ENCODE data around the gene PSMC3. TPM values are rescaled to one million over a fixed set of nuclear protein-coding genes. Genes with fewer than 3 reads are reported as not detected.

Gene PSMC3
- total RNA-seq, 1 donor from 2014 or later: 104 TPM

- no peak for FAIRE-seq
- DNase-seq (ENCODE audit: low spot score in 2 of 2): no peak
Measured at GRCh38 chr11:47378010-47378835, 48.0 kb downstream of the PSMC3 start, which contains the start of gene SPI1. Gene SPI1, minus strand, starts transcription at chr11:47378547. Its CDS starts 194 bp downstream, at chr11:47378353.

GRCh38 chr11:47377571-47378009 is 48.6 kb downstream of the PSMC3 start:
- FAIRE-seq: no peak

DNA sequence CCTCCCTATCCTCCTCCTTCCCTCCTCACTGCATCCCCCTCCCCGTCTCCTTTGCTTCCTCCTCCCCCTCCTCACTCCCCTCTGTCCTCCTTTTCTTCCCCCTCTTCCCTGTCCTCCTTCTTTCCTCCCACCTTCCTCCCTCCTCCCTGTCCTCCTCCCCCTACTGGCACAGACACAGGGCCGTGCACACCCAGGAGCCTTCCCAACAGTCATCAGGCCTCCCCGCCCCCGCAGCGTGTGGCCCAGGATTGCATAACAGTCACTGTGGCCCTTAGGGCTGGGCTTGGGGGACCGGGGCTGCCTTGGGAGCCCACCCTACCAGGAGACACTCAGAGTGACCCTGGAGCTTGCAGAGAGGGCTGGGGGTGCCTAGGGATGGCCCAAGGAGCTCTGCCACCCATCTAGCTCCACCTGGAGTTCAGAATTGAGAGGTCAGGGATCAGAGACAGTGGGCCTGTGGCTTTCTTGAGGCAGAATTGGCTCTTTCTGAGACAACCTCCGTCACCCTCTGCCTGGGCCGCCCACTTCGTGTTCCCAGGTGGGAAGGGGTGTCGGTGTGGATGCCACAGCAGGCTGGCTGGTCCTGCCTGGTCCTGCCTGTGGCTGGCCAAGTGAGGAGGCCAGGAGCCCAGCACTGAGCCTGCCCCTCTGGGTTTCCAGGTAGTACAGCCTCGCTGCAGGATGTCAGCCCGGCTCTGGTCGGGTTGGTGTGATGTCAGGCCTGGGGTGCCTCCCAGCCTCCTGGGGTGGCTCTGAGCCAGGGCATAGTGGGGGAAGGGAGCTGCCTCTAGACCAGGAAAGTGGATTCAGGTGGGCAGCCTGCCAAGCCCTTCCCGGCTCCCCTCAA is 49.5 kb downstream of the PSMC3 start:
- FAIRE-seq: no peak
- no peak for DNase-seq (ENCODE audit: low spot score in 2 of 2)

More at GRCh38 chr11:47377571-47378009, 48.6 kb downstream of the PSMC3 start:
- no peak for DNase-seq (ENCODE audit: low spot score in 2 of 2)

DNA sequence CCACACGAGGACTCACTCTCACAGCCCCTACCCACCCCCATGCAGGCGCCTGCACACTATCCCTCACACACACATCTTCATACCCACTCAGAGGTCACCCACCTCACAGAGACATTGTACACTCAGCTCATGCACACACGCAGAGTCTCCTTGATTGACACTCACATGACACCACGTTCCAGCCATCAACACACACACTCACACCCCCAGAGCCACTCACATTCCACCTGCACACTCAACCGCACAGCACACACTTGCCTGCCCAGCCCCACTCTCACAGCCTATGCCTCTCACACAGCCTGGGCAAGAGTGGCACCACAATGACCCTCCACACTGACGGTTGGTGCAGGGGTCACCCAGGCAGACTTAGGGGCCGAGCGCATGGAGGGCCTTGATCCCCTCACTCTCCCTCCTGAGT is 50.1 kb downstream of the PSMC3 start:
- FAIRE-seq: no peak
- no peak for DNase-seq (ENCODE audit: low spot score in 2 of 2)

DNA sequence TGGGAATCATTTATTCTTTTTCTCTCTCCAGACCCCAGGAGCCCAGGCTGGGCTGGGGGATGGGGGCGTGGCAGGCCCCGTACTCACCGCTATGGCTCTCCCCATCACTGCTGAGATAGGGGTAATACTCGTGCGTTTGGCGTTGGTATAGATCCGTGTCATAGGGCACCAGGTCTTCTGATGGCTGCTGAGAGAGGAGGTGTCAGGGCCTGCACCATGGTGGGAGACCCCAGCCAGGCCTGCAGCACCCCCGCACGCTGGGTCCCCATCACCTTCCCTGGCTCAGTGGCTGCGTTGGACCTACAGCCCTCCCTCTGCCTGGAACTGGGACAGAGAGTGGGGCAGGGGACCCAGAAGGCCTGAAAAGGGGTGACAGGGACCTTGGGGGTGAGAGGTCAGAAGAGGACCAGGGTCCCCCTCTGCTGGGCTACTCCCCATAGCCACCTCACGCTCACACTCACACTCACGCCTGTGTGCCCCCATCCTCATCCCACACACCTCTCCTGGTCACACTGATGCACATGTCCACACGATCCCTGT is 50.6 kb downstream of the PSMC3 start:
- FAIRE-seq (no peak), DNase-seq (ENCODE audit: low spot score in 2 of 2) (no peak)

- DNase-seq (ENCODE audit: low spot score in 2 of 2) (no peak), FAIRE-seq (no peak)
Measured at GRCh38 chr11:47375020-47375419, 51.2 kb downstream of the PSMC3 start.

- no peak for DNase-seq (ENCODE audit: low spot score in 2 of 2)
- FAIRE-seq: no peak
Measured at GRCh38 chr11:47374720-47375019, 51.6 kb downstream of the PSMC3 start.

DNA sequence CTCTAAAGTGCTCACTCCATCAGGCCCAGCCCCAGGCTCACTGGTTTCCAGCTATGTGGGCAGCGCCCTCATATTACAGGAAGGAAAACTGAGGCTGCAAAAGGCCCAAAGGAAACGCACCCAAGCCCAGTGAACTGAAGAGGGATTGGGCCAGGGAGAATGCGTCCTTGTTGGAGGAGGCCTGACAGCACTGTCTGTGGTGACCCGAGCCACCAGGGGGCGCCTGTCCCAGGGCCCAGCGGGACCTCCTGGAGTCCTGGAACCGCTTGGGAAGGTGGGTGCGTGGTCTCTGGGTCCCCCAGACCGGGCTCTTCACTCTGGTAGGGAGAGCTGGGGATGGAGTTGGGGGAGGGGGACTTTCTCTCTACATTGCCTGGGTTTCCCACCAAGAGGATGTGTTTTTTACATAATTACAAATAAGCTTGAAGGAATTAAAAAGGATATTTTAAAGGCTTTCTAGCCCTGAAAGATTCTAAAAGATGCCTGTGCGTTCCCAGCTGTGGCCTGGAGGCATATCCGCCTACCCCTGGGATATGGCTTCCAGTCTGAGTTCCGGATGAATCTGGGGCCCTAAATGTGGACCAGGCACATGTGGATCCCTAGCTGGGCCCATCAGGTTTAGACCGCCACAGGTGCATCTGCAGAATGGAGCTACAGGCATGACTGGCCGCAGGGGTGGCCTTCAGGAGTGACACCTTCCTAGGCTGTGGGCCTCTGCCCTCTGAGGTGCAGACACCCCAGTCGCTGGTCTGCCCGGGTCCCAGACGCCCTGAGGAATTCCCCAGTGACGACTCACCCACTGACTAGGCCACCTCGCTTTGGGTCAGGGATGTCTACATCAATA is 52.1 kb downstream of the PSMC3 start:
- no peak for FAIRE-seq
- peak; percentile 59 to 78 for DNase-seq (ENCODE audit: low spot score in 2 of 2)

DNA sequence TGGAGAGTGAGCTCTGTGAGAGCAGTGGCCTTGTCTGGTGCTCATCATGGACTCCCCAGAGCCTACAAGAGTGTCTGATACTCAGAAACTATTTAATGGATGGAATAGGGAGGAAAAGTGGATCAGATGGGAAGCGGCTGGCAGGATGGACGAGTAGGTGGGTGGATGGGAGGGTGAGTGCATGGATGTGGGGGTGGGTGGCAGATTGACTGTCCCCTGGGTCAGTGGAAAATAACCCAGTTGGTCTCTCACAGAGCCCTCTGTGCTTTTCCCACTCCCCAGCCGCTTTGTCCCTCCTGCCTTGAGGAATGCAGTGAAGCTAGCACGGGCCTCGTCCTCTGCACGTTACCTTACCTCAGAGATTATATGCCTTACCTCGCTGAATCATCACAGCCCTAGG is 53.8 kb downstream of the PSMC3 start:
- DNase-seq (ENCODE audit: low spot score in 2 of 2): no peak
- no peak for FAIRE-seq

DNA sequence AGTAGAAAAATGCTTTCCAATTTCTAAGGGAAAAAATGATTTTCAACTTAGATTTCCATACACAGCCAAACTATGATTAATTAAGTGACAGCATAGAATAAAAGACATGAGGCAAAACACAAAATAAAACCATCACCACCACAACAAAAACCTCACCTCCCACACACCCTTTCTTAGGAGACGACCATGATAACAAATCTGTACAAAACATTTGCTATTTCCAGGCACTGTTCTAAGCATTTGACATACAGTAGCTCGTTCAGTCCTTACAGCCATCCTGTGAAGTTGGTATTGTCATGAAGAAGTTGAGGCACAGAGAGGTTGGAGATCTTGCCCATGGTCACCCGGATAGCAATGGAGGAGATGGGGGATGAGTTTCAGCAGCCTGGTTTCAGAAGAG is 56.6 kb downstream of the PSMC3 start:
- FAIRE-seq (no peak), DNase-seq (ENCODE audit: low spot score in 2 of 2) (no peak)

Small RNA genes within 50 kb of the gene (small RNA-seq; reads per million reads assigned to genes)
- gene MIR4487: not detected

Other genes starting within 250 kb of the PSMC3 start
- gene ARFGAP2, start 249.6 kb downstream of the PSMC3 start, total RNA-seq: 110 TPM
- gene PACSIN3, start 240.0 kb downstream of the PSMC3 start, total RNA-seq: 2.0 TPM
- 8.2 TPM for gene DDB2, start 211.5 kb downstream of the PSMC3 start, total RNA-seq
- gene ACP2, start 177.6 kb downstream of the PSMC3 start, total RNA-seq: 21.2 TPM
- 8.2 TPM for gene NR1H3, start 168.4 kb downstream of the PSMC3 start, total RNA-seq
- 53.8 TPM for gene MADD, start 156.3 kb downstream of the PSMC3 start, total RNA-seq
- not detected for gene MYBPC3, start 73.7 kb downstream of the PSMC3 start, total RNA-seq
- 1.2 TPM for gene SPI1, start 47.9 kb downstream of the PSMC3 start, total RNA-seq
- gene SLC39A13, start 17.8 kb downstream of the PSMC3 start, total RNA-seq: 8.6 TPM
- gene RAPSN, start 22.7 kb upstream of the PSMC3 start, total RNA-seq: not detected
- 176 TPM for gene CELF1, start 126.7 kb upstream of the PSMC3 start, total RNA-seq
- 22.0 TPM for gene PTPMT1, start 139.2 kb upstream of the PSMC3 start, total RNA-seq
- gene KBTBD4, start 152.5 kb upstream of the PSMC3 start, total RNA-seq: 42.8 TPM
- gene NDUFS3, start 152.6 kb upstream of the PSMC3 start, total RNA-seq: 72.6 TPM
- gene FAM180B, start 160.2 kb upstream of the PSMC3 start, total RNA-seq: not detected
- 14.7 TPM for gene C1QTNF4, start 168.0 kb upstream of the PSMC3 start, total RNA-seq
- gene MTCH2, start 216.1 kb upstream of the PSMC3 start, total RNA-seq: 95.4 TPM